ENCODE data around the gene STIMATE. TPM values are rescaled to one million over a fixed set of nuclear protein-coding genes. Genes with fewer than 3 reads are reported as not detected.

STIMATE gene
- total and polyA plus RNA-seq, 8 donors = 5.0 to 19.9 (median 13.6) TPM

DNA sequence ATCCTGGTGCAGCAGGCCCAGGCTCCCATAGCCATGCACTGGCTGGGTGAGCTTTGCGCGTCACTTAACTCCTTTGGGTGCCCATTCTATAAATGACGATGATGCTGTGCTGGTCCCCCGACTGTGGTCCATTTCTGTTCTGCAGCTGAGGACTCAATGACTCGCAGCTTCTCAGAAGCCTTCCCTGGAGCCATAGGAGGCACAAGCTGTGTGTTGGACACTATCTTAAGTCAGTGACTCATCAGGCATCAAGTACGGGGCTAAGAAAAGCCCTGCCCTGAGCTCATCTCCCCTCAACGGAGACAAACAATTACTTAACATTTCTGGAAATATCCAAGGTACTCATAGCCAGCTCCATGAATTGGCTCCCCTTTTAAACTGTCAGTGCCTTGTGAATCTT is 48.7 kb downstream of the STIMATE start:
- TF ChIP-seq, protein P1, sequence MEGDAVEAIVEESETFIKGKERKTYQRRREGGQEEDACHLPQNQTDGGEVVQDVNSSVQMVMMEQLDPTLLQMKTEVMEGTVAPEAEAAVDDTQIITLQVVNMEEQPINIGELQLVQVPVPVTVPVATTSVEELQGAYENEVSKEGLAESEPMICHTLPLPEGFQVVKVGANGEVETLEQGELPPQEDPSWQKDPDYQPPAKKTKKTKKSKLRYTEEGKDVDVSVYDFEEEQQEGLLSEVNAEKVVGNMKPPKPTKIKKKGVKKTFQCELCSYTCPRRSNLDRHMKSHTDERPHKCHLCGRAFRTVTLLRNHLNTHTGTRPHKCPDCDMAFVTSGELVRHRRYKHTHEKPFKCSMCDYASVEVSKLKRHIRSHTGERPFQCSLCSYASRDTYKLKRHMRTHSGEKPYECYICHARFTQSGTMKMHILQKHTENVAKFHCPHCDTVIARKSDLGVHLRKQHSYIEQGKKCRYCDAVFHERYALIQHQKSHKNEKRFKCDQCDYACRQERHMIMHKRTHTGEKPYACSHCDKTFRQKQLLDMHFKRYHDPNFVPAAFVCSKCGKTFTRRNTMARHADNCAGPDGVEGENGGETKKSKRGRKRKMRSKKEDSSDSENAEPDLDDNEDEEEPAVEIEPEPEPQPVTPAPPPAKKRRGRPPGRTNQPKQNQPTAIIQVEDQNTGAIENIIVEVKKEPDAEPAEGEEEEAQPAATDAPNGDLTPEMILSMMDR (IDR thresholded peaks at IDR 0.05) = no peak
- no peak overlapping the region for H3K4me3 ChIP-seq
- H3K4me1 ChIP-seq = peaks cover 0 to 8% (median 4%) of the 10 kb centered on the region in 3 donors
- H3K9me3 ChIP-seq = no peaks in the 10 kb centered on the region
- ATAC-seq (no peak), DNase-seq (no peak), FAIRE-seq (no peak)
- no peaks in the 10 kb centered on the region for H3K36me3 ChIP-seq
- no peak overlapping the region for H3K27ac ChIP-seq
- H3K27me3 ChIP-seq = no peaks in the 10 kb centered on the region
- WGBS, 2 donors = 80% methylated on average over 7 of the region's 7 CpGs
- intact Hi-C loops (cut with DNase I) = loop anchor here in 1 of 3 donors (5.0 kb wide), 1 partner anchor 224 kb away; no protein-coding TSS in a partner anchor

DNA sequence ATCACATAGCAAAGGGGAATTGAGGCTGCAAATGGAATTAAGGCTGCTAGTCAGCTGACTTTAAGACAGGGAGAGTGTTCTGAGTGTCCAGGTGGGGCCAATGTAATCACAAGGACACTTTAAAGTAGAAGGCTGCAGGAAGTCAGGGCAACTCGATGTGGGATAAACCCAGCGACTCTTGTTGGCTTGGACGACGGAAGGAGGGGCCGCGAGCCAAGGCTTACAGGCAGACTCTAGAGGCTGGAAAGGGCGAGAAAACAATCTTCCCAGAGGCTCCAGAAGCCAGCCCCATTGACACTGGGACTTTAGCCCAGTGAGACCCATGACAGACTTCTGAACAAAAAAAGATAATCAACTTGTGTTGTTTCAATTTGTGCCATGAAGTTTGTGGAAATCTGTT is 49.6 kb downstream of the STIMATE start:
- ATAC-seq (no peak), FAIRE-seq (no peak), DNase-seq (no peak)
- intact Hi-C loops (cut with DNase I) = loop anchor here in 1 of 3 donors (5.0 kb wide), 1 partner anchor 225 kb away; no protein-coding TSS in a partner anchor
- Histone ChIP-seq H3K27ac (no peak overlapping the region), H3K36me3 (no peaks in the 10 kb centered on the region), H3K4me3 (no peak overlapping the region), H3K27me3 (no peaks in the 10 kb centered on the region), H3K4me1 (peaks cover 0 to 8% (median 4%) of the 10 kb centered on the region in 3 donors), H3K9me3 (no peaks in the 10 kb centered on the region)
- TF ChIP-seq, protein P1 (IDR thresholded peaks at IDR 0.05) = no peak
- WGBS, 2 donors = 92 to 94% methylated on average over 7 of the region's 7 CpGs

DNA sequence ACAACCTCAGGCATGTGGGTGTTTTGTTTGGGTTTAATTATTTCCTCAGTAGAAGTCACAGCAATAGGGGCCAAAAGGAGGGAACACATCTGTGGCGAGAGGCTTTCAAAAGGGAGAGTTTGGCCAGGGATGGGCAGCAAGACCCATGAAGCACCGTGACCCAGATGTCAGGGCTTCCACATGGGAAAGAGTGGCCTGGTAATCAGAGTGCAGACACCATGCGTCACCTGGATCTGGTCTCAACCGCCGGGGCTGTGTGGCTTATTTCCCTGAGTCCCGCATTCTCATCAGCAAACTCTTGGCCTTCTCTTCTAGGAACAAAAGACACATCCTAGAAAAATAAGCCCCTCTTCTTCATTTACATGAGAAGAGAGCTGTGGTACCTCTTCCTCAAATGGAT is 50.1 kb downstream of the STIMATE start:
- Histone ChIP-seq H3K27ac (no peak overlapping the region), H3K9me3 (no peaks in the 10 kb centered on the region), H3K4me3 (no peak overlapping the region), H3K27me3 (no peaks in the 10 kb centered on the region), H3K4me1 (peaks cover 0 to 8% (median 4%) of the 10 kb centered on the region in 3 donors), H3K36me3 (peaks cover 0 to under 1% (median 0%) of the 10 kb centered on the region in 3 donors)
- intact Hi-C loops (cut with DNase I) = loop anchor here in 1 of 3 donors (5.0 kb wide), 1 partner anchor 225 kb away; no protein-coding TSS in a partner anchor
- ATAC-seq = no peak
- no peak for DNase-seq
- TF ChIP-seq, protein P1 (IDR thresholded peaks at IDR 0.05) = no peak
- FAIRE-seq = no peak
- WGBS, 2 donors = 93 to 94% methylated on average over 6 of the region's 6 CpGs

DNA sequence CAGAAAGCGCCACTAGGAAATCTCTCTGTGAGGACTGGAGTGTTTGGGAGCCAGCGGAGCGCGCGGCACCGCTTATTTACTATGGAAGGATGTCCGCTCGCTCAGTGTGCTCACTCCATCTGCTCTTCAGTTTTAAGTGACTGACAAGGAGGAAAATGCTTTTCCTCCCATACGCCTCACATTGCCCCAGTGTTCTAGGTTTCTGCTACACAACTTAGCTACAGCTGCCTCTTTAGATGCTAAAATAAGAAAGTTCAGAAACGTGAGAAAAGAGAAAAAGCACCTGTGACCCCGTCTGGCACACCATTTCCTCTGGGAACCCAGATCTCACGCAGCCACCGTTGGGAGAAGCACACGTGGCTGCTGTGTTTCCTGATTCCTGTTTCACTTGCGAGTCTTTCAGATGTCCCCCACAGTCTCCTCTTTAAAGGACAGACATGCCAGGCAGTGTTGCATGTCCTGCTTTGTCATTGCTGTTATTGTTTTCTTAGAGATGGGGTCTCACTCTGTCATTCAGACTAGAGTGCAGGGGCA is 50.8 kb downstream of the STIMATE start:
- no peaks in the 10 kb centered on the region for H3K27me3 ChIP-seq
- no peak for FAIRE-seq
- peaks cover 0 to 4% (median 2%) of the 10 kb centered on the region in 3 donors for H3K36me3 ChIP-seq
- H3K4me3 ChIP-seq = no peak overlapping the region
- TF ChIP-seq, protein P1 (IDR thresholded peaks at IDR 0.05) = no peak
- peak overlapping the region in 1 of 4 donors; percentile 22 for H3K27ac ChIP-seq
- intact Hi-C loops (cut with DNase I) = loop anchor here in 1 of 3 donors (5.0 kb wide), 1 partner anchor 226 kb away; no protein-coding TSS in a partner anchor
- WGBS, 2 donors = 79 to 83% methylated on average over 15 of the region's 15 CpGs
- ATAC-seq = peak in 2 of 4 donors; percentile 22 to 47
- H3K9me3 ChIP-seq = no peaks in the 10 kb centered on the region
- no peak for DNase-seq
- peaks cover 0 to 8% (median 4%) of the 10 kb centered on the region in 3 donors for H3K4me1 ChIP-seq
